ENCODE measurements around the gene IL17RD. TPM values are rescaled to one million over a fixed set of nuclear protein-coding genes. Genes with fewer than 3 reads are reported as not detected.
A peak's percentile ranks its signal among the peaks of the same experiment; 100 is the strongest.

Gene IL17RD
- total and polyA plus RNA-seq, 2 experiments from 2014 or later, result 10.7 to 104 TPM

GRCh38 chr3:57126244-57126643 lies 38.9 kb downstream of the IL17RD start:
- Mint-ChIP-seq H3K9me3 (no peaks in the 10 kb centered on the region), H3K27me3 (ENCODE audit: insufficient read depth, low read depth, poor library complexity) (peaks cover 21% of the 10 kb centered on the region), H3K4me3 (peak overlapping the region; percentile 35), H3K36me3 (ENCODE audit: low read depth) (peaks cover 13% of the 10 kb centered on the region), H3K4me1 (peaks cover 87% of the 10 kb centered on the region), H3K27ac (peak overlapping the region; percentile 89)
- Histone ChIP-seq H2AFZ (no peak overlapping the region), H3K4me1 (ENCODE audit: insufficient read depth) (peaks cover 72% of the 10 kb centered on the region), H3K27me3 (ENCODE audit: insufficient read depth) (peaks cover 7% of the 10 kb centered on the region; the same call in 1 of the 2 replicates), H3K36me3 (ENCODE audit: insufficient read depth) (no peaks in the 10 kb centered on the region; the same call in 1 of the 2 replicates), H3K4me2 (peak overlapping the region; percentile 21), H4K20me1 (replicated peaks; ENCODE audit: insufficient read depth) (peaks cover 9% of the 10 kb centered on the region), H3F3A (replicated peaks; ENCODE audit: low read depth) (peaks cover 29% of the 10 kb centered on the region), H3K27ac (ENCODE audit: low read depth) (peak overlapping the region; percentile 92; the same call in 1 of the 2 replicates), H3K9me2 (ENCODE audit: insufficient read depth) (no peaks in the 10 kb centered on the region), H3K4me3 (no peak overlapping the region), H3K79me2 (replicated peaks; ENCODE audit: insufficient read depth) (peaks cover 62% of the 10 kb centered on the region)
- ATAC-seq (peak; percentile 39), DNase-seq (ENCODE audit: low spot score) (peak; percentile 91)
- TF ChIP-seq CTCF (conservative IDR thresholded peaks at IDR 0.05; ENCODE audit: low read depth in 2 of 2) (peak in 1 of 2 experiments; percentile 16; a peak in 2 of 4 replicates), POLR2AphosphoS5 (IDR thresholded peaks at IDR 0.05; ENCODE audit: low read depth) (peak; percentile 48), ETS1 (IDR thresholded peaks at IDR 0.05) (no peak), NANOG (IDR thresholded peaks at IDR 0.05; ENCODE audit: borderline replicate concordance) (peak; percentile 35; the same call in 1 of the 2 replicates)

GRCh38 chr3:57120451-57121174 lies 44.5 kb downstream of the IL17RD start:
- no peak overlapping the region for H2AFZ ChIP-seq
- ATAC-seq, result no peak
- TF ChIP-seq ZNF331 (CRISPR knock-in tag; IDR thresholded peaks at IDR 0.05; ENCODE audit: low read depth) (no peak), ETS1 (IDR thresholded peaks at IDR 0.05) (no peak), ZNF114 (CRISPR knock-in tag; IDR thresholded peaks at IDR 0.05) (no peak), EZH2 (IDR thresholded peaks at IDR 0.05; ENCODE audit: low read depth, unreplicated experiment) (no peak), NANOG (IDR thresholded peaks at IDR 0.05; ENCODE audit: borderline replicate concordance) (no peak), ZNF462 (CRISPR knock-in tag; IDR thresholded peaks at IDR 0.05) (no peak), JUNB (IDR thresholded peaks at IDR 0.05; ENCODE audit: unreplicated experiment) (no peak)

More at GRCh38 chr3:57120451-57121174, 44.5 kb downstream of the IL17RD start:
- Mint-ChIP-seq H3K9me3 (no peaks in the 10 kb centered on the region), H3K36me3 (ENCODE audit: low read depth) (peaks cover 14% of the 10 kb centered on the region), H3K4me1 (peaks cover 69% of the 10 kb centered on the region), H3K27ac (no peak overlapping the region), H3K27me3 (ENCODE audit: insufficient read depth, low read depth, poor library complexity) (peaks cover 4% of the 10 kb centered on the region), H3K4me3 (no peak overlapping the region; the same call in 2 of the 3 replicates)
- Histone ChIP-seq H3F3A (replicated peaks; ENCODE audit: low read depth) (no peaks in the 10 kb centered on the region), H4K20me1 (replicated peaks; ENCODE audit: insufficient read depth) (peaks cover 15% of the 10 kb centered on the region), H3K4me1 (ENCODE audit: insufficient read depth) (peaks cover 59% of the 10 kb centered on the region), H3K4me3 (no peak overlapping the region), H3K79me2 (replicated peaks; ENCODE audit: insufficient read depth) (peaks cover 55% of the 10 kb centered on the region), H3K4me2 (no peak overlapping the region), H3K27me3 (ENCODE audit: insufficient read depth) (peaks cover 5% of the 10 kb centered on the region; the same call in 1 of the 2 replicates), H3K36me3 (ENCODE audit: insufficient read depth) (no peaks in the 10 kb centered on the region; the same call in 1 of the 2 replicates), H3K27ac (ENCODE audit: low read depth) (no peak overlapping the region), H3K9me2 (ENCODE audit: insufficient read depth) (no peaks in the 10 kb centered on the region)
- no peak for DNase-seq (ENCODE audit: low spot score)
